Myocyte (in vitro differentiated cells): Measurements from ENCODE around the gene CCL3. TPM values are rescaled to one million over a fixed set of nuclear protein-coding genes. Genes with fewer than 3 reads are reported as not detected.

Experiments
- DNase-seq: peaks from one replicate; pipeline ENCODE4 v3.0.0-alpha.2; 2012; ENCODE audit warnings: low read depth
- total RNA-seq: library from RNA; depleted of rRNA; stranded (reverse); fragments of >200 nt; gene quantifications from 2 replicates; pipeline ENCODE4 v1.2.3, GENCODE V29; 2014

The CCL3 gene
- total RNA-seq, 1 donor from 2014 or later: not detected

GRCh38 chr17:36049643-36050042 lies 40.3 kb downstream of the CCL3 start:
- DNase-seq: no peak

DNA sequence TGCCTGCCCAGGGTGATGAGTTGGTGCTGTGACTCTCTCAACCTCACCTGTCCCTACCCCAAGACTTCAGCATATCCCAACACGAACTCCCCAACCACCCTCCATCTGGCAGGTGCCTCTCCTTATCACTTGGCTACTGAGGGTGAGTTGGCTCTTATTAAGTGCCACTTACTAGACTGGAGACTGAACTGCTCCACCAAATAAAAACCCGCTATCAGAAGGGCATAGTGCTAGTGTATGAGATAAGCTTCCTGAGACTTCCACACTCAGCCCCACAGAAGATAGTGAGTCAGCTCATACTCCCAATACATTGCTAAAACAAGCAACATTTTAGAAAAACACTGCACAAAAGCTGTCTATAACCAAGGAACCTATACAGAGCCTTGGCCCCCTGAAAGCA lies 41.9 kb downstream of the CCL3 start:
- DNase-seq: no peak

Other genes with a start within 250 kb of the CCL3 start
- not detected in 2 replicates for gene HEATR9, start 221.3 kb downstream of the CCL3 start, total RNA-seq
- 0.11 and 0.62 TPM in 2 replicates for gene CCL5, start 209.8 kb downstream of the CCL3 start, total RNA-seq
- not detected in 2 replicates for gene RDM1, start 159.4 kb downstream of the CCL3 start, total RNA-seq
- not detected in 2 replicates for gene LYZL6, start 146.4 kb downstream of the CCL3 start, total RNA-seq
- gene CCL16, start 108.6 kb downstream of the CCL3 start, total RNA-seq: not detected in 2 replicates
- gene CCL14, start 103.4 kb downstream of the CCL3 start, total RNA-seq: not detected in 2 replicates
- not detected in 2 replicates for gene CCL15, start 88.6 kb downstream of the CCL3 start, total RNA-seq
- gene CCL23, start 72.2 kb downstream of the CCL3 start, total RNA-seq: not detected in 2 replicates
- not detected in 2 replicates for gene CCL18, start 25.9 kb downstream of the CCL3 start, total RNA-seq
- not detected in 2 replicates for gene CCL4, start 13.7 kb upstream of the CCL3 start, total RNA-seq
- 2.2 and 2.4 TPM in 2 replicates for gene TBC1D3B, start 86.5 kb upstream of the CCL3 start, total RNA-seq
- not detected in 2 replicates for gene CCL3L1, start 106.6 kb upstream of the CCL3 start, total RNA-seq
- not detected in 2 replicates for gene CCL4L2, start 120.9 kb upstream of the CCL3 start, total RNA-seq
- 0.13 TPM in 1 of 2 replicates, not detected in the other for gene TBC1D3I, start 174.4 kb upstream of the CCL3 start, total RNA-seq
- gene TBC1D3G, start 233.7 kb upstream of the CCL3 start, total RNA-seq: not detected in 2 replicates